Measurements from ENCODE around the gene TM9SF3.
A peak's percentile ranks its signal among the peaks of the same experiment; 100 is the strongest.
"Not testable (repeated sequence)": the region's sequence is repeated elsewhere in the genome, so short reads cannot be mapped to it uniquely, and the experiment has no call there.

The TM9SF3 gene

DNA sequence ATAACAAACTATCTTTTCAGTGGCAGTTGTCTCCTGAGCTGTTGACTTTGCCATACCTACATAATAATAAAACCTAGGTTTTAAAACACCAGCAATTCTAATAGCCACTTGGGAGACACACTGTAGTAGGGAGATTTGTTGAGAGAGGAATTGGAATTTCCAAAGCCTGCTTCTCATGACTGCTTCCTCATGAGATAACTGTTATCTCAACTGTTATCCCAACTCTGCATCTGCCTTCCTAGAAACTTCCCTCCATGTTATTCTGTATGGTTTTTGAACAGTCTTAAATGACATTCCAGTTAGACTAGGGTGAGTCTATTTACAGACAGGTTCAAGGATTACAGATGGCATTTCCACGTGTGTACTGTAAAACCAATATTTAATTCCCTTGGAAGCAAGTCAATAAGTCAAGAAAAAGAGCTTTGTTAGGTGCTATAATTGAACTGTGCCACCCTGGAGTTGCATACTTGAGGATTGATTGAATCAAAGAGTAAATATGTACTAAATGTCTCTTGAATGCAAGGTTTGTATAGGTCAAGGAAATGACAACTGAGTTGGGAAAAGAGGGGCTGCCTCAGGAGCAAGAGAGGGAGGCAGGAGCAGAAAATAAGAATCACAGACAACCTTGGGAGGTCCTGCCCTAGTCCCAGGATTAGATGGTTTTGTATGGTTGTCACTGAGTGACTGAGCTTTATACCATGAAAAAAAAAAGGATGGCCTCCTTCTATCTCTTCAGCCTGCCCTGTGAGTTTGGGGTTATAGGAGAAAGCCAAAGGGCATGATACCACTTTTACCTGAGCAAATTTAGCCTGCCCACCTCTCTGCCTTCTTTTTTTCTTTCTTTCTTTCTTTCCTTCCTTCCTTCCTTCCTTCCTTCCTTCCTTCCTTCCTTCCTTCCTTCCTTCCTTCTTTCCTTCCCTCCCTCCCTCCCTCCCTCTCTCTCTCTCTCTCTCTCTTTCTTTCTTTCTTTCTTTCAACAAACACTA is 9.9 kb upstream of the TM9SF3 start:
- DNase-seq, result no peak

DNA sequence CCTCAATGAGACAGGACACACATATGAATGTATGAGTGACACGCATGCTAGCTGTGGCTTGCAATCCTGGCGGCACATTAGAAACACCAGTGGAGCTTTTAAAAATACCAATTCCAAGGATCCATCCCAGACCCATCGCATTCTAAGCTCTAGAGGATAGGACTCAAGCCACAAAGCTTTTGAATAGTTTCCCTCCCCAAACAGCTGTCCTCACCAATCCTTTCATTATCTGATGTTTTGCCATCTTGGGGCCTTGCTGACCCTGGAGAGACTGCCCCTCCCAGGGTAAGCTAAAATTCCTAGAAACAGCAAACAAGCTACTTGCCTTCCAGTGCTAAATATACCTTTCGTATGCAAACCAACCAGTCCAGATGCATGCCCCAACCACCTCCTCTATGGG is 8.9 kb upstream of the TM9SF3 start:
- DNase-seq, result no peak

DNA sequence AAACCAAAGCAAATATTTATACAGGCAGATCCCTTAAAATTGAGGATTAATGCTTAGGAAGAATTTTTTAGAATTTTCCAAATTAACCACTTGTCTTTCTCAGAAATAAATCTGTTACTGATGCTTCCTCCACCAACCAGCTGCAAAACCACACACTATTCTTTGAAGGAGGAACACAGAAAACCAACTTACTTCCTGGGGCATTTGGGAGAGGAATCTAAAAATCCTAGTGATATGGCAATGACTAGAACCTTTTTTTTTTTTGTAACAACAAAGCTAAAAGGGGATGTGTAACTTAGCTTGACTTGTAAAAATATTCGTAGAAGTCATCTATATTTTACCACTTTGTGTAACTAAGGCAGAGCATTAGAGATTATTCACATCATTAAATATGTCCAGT is 5.1 kb upstream of the TM9SF3 start:
- DNase-seq, result no peak

DNA sequence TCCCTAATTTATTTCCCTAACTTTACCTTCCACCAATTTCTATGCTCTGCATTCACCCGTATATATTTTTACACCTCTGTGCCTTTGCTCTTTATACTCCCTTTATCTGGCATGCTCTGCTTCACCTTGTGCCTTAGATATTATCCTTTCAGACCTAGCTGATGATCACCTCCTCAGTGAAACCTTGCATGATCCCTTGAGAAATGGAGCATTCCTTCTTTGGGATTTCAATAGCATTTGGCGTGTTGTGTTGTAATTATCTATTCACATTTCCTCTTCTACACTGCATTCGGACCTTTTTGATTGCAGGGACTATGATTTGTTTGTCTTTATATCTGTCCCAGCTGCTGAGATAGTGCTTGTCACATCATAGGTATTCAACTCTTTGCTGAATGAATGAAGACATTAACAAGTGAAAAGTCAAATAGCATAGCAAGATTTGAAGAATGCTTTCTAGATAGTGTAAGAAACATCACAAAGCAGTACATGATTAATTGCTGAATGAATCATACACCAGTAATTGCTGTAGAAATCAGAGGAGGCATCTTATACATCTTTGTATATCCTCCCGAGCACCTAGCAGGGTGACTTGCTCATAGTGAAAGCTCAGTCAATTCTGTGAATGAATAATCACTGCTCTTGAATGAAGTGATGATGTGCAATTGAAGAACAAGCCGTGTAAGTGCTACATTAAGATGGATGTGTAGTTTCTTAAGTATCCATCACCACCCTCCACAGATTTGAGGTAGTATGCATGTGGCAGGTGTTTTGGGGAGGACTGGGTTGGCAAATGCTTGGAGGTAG is 2.0 kb upstream of the TM9SF3 start:
- no peak for DNase-seq

DNA sequence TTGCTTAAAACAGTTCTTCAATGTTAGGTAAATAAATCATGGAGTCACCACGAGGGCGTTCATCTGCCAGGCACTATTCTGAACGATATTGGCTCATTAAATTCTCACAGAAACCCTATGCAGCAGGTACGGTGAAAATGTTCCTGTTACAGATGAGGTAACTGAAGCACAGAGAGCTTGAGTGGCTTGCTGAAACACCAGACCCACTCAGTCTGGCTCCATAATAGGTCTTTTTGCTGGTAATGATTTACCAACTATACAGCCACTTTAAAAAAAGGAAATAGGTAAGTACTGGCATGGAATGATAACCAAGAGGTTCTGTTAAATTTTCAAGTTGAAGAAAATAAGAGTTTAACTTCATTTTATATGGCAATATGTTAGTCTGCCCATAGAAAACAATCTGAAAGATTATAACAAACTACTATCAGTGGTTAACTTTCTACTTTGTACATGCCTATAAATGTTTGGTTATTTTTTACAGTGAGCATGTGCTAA is 1.3 kb upstream of the TM9SF3 start:
- DNase-seq, result no peak

DNA sequence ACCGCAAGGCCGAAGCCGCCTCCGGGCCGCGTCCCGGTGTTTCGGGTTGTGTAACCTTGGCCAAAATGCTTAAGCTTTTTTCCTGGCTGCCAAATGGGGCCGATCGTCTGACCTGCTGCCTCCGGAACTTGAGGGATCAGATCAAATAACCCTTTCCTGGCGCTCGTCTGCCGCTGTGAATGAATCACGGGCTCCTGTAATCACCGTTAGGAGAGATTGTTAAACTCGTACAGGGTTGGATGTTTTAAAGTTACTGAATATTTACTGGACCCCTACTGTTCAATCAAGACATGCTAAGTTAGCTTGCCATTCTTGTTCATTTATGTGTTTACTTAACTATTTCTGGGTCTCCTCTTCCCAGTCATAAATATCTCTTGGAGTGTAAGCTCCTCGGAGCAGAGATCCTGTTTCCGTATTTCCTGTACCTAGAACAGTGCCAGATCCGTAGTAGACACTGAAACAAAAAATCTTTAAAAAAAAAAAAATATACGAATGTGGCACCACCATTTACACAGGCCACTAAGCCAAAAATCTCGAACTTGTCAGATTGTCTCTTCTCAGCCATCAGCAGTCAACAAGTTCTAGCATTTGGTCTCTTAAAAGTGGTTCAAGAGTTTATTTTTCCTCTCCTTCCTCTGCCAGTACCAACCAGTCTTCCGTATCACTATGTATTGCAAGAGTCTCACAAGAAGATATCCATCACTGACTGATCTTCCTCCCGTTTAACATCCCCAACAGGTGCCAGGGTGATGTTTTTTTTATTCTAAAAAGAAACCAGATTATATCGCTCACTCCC is 650 bp upstream of the TM9SF3 start:
- DNase-seq, result peak in 1 of 2 experiments; percentile 49

DNA sequence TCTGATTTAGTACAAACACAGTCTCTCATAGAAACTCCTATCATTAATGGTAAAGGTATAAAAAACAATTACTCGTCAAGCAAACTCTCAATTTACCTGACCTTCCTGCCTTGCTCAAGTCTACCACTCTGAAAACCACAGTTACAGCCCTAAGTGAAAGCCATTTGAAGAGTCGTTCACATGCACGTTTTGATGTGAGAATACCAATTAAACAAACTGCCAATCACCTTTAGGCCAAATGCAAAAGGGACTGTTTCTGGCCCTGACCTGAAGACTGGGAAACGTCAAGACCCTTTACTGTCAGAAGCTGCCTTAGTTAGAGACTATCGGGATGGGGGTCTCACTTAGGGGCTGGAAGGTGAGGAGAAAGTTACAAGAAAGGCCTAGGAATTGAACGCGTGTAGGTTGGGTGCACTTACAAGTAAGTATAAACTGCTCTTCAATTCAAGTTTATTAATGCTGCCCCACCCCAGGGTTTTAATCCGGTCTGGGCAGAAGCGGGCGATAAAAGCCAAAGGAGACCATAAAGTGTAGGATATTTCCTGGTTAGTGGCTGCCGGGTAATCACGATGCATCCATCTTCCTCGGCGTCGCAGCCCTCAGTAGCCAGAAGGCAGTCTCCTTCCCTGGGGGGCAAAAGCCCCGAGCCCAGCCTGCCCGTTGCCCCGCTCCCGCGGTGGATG is 935 bp downstream of the TM9SF3 start:
- peak in 1 of 2 experiments; percentile 37 for DNase-seq

DNA sequence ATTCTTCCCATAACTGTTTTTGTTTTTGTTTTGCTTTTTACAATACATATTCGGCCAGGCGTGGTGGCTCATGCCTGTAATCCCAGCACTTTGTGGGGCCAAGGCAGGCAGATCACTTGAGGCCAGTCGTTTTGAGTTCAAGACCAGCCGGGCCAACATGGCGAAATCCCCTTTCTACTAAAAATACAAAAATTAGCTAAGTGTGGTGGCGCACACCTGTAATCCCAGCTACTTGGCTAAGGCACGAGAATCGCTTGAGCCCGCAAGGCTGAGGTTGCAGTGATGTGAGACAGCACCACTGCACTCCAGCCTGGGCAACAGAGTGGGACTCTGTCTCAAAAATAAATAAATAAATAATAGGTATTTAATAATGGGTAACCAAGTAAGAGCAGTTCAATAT is 2.3 kb downstream of the TM9SF3 start:
- no peak for DNase-seq

DNA sequence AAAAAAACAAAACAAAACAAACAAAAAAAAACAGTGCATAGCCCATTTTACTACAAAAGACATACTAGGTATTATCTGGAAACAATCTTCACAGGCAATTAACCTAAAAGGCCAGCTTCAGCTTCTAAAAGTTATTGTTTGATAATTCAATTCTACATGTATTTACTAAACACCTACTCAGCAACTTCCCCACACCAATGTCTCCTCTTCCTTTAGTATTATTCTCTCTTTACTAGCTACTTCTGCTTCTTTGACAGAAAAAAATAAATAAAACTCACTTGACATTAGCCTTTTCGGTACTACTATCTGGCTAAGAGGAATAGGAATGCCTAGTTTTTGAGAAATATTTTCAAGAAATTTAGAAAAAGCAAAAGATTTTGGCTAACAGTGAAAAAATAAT is 2.8 kb downstream of the TM9SF3 start:
- no peak for DNase-seq

DNA sequence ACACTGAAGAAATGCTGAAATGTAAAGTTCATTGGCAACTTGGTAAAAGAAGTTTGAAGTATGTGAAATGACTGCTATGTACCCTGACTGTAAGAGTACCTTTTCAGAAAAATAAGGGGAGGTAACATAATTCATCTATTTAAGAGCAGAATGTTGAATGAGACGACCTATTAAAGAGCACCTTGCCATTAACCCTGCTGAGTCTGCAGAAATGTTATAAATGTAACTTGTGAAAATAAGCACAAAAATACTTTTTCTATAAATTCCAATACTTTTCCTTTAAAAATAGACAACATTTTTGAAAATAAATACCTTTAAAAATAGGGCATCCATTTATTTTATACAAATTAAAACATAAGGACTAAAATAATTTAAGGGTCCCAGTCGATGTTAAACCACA is 7.7 kb downstream of the TM9SF3 start:
- no peak for DNase-seq

DNA sequence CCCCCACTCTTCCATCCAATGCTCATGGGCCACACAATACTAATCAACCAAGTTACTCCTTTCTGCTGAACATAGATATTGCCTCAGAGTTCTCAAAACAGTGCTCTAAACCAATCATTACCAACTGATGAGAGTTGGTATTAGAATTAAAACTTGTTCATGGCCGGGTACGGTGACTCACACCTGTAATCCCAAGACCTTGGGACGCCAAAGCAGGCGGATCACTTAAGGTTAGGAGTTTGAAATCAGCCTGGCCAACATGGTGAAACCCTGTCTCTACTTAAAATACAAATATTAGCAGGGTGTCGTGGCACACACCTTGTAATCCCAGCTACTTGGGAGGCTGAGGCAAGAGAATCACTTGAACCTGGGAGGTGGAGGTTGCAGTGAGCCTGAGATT is 8.2 kb downstream of the TM9SF3 start:
- no peak for DNase-seq

DNA sequence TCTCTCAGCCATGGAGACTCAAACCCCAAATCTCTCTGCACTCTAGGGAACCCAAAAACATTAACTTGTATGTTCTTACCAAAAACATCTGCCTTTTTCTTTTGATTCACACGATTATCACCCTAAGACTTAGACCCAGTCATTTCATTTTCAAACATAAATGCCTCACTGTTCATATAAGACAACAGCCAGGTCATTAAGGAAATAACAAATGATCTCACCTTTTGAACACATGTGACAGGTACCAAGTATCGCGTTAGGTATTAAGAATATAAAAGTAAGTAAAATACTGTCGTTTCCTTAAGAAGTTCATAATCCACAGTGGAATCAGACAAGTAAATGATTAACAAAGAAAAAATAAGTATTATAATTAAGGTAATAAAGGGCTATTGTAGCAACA is 8.8 kb downstream of the TM9SF3 start:
- DNase-seq, result no peak

DNA sequence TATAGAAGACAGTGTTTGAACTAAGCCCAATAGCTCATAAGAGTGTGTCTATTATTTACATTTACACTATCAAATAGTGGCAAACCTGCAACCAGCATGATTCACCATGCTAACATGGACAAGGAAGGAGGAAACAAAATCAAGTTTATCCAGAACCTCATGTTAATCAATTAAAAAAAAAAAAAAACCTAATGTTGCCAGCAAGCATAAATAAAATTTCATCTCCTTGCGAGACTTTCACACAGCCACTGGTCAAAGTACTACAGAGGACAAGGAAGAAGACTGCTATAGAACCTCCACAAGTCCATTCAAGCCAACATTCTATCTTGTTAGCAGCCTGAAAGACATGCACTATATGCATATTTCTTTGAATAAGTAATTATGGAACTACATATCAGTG is 9.7 kb downstream of the TM9SF3 start:
- DNase-seq, result no peak

DNA sequence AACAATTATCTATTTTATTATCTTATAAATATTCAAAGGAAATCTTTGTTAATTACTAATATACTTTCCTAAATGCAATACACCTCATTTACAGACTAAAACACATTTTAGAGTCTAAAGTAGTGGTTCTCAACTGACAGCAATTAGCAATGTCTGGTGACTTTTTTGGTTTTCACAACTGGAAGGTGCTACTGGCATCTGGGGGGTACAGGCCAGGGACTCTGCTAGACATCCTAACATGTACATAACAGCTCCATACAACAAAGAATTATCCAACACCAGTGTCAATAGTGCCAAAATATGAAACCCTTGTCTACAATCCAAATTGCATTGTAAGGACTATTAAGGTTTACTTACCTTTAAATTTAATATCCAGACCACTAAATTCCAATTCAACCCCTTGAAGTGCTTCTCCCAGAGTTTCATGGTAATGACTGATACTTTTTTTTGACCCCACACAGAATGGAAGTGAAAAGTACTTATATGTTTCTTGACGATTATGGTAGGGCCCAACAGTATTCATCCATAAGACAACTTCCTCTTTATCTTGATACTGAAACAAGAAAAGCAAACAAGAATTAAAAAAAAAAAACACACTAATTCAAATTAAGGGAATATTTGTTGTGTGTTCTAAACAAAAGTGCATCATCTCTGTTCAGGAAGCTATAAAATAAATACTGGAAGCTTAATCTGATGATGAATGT is 10.4 kb downstream of the TM9SF3 start:
- DNase-seq, result no peak

DNA sequence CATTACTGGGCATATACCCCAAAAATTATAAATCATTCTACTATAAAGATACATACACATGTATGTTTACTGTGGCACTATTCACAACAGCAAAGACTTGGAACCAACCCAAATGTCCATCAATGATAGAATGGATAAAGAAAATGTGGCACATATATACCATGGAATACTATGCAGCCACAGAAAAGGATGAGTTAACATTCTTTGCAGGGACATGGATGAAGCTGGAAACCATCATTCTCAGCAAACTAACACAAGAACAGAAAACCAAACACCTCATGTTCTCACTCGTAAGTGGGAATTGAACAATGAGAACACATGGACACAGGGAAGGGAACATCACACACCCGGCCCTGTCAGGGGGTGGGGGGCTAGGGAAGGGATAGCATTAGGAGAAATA is 12.2 kb downstream of the TM9SF3 start:
- DNase-seq, result not testable (repeated sequence)

DNA sequence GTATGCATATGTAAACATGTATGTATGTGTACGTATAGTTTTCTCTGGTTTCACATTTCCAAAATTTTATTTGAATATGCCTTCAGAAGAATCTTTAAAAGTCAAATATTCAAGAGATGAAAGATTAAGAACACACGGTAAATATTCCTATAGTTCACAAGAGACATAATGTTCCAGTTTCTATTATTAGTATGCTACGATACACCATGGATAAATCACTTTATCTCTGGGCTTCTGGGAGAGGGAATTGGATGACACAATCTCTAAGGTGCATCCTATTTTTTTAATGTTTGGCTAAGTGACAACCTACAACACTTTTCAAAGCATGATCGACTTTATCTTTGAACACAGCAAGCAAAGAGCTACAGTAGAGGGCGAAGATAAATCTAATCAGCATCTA is 13.8 kb downstream of the TM9SF3 start:
- DNase-seq, result no peak

DNA sequence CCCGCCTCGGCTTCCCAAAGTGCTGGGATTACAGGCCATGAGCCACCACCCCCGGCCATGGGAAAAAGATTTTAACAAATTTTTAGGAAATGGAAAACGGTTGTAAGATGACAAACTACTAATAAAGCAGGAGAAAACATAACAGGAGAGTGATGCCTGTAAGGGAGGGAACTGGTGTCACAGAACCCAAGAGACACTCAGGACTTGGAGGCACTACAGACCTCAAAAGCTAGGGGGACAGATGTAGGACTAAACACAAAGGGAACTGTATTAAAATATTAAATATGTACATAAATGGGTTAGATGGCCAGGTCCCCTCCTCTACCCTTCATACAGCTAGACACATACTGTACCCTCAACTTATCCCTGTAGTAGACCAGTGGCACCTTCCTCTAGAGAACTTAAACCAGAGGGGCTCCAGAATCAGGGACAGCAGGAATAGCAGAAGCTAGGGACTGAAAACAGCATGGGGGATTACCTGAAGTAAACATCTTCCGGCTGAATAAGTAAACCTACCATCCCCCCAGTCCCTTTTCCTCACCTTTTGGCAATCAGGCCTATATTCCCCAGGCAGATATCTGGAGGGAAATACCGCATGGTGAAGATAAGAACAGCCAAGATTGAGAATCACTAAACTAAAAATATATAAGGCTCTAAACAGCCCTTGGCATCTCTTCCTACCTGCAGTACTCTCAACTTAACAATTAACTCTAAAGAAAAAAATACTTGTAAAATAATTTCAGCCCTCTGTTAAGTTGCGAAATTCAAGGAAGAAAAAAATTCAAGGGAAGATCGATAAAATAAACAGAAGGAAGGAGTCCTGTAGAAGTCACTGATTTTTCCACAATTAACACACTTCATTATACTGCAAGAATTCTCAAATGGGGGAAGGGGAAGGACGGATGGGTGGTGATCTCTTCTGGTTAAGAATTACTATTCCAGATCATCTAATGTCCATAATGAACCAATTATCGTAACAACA is 15.5 kb downstream of the TM9SF3 start:
- no peak for DNase-seq

DNA sequence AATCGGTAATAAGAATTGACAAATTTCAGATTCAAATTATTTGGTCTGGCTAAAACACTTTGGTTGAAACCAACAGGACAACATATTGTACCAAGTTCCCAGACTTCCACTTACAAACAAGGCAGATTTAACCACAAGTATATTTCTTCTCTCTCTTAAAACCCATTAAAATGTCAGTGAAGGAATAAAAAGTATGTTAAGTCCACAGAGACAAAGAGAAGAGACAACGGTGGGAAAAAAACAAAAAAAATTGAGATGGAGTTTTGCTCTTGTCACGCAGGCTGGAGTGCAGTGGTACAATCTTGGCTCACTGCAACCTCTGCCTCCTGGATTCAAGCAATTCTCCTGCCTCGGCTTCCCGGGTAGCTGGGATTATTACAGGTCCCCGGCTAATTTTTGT is 16.3 kb downstream of the TM9SF3 start:
- DNase-seq, result no peak

DNA sequence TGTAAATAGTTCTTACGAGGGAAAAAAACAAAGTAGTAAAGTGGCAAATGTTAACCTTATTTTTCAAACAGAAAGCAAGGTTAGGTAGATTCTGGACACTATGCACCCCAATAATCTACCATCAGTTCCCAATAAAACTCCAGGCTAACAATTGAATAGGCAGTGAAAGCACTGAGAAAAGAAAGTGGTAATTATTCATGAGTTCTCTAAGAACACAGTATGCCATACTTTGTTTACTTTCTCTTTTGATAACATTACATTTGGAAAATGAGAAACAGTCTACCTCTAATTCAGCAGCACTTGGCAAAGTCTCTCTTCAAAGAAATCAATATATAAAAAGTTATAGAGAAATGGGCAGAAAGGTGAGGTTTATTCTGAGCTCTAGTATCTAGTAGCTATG is 18.4 kb downstream of the TM9SF3 start:
- DNase-seq, result no peak

DNA sequence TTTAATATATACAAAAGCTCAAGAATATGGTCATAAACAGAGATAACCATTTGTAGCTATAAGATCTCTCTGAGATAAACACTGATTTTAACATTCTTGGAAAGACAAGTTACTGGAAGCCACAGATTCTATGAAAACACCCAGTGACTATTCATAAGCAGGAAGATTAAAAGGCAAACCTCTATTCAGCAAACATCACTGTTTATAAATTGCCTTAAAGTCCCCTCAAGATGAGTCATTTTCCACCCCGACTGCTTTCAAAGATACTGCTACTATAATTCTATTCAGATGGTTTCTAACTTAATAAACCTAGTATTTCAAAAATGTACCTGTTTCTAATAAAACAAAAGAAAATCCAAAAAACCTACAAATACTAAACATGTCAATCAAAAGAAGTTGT is 21.0 kb downstream of the TM9SF3 start:
- no peak for DNase-seq
